Measurements from ENCODE around the gene GALNT14.

Gene GALNT14

GRCh38 chr2:30914456-30914855 is 223.8 kb downstream of the GALNT14 start:
- H3K79me1 ChIP-seq (replicated peaks; ENCODE audit: low read length, poor library complexity, severe bottlenecking), result no peaks in the 10 kb centered on the region
- H2BK15ac ChIP-seq (ENCODE audit: low read depth, poor library complexity, severe bottlenecking), result no peak overlapping the region
- H3K14ac ChIP-seq (ENCODE audit: low read length in 2 of 2), result no peak overlapping the region
- no peak overlapping the region for H3K4me2 ChIP-seq (ENCODE audit: low read length, poor library complexity, severe bottlenecking)
- H2AK5ac ChIP-seq (ENCODE audit: low read length, severe bottlenecking), result no peak overlapping the region
- no peaks in the 10 kb centered on the region for H3K9me3 ChIP-seq (ENCODE audit: control insufficient read depth, low read length)
- H2BK5ac ChIP-seq (ENCODE audit: low read depth, low read length, poor library complexity, severe bottlenecking), result no peak overlapping the region
- no peak for DNase-seq
- WGBS, result 81% methylated on average over 5 of the region's 5 CpGs
- H3K27me3 ChIP-seq (ENCODE audit: control insufficient read depth in 1 of 2, insufficient read depth in 1 of 2, low read length in 2 of 2), result peaks cover 0 to 2% of the 10 kb centered on the region in 2 experiments
- H3K4ac ChIP-seq (ENCODE audit: low read depth in 1 of 2, low read length in 2 of 2), result no peak overlapping the region
- H2BK120ac ChIP-seq (ENCODE audit: low read depth, low read length), result no peak overlapping the region
- peaks cover 0 to 55% of the 10 kb centered on the region in 2 experiments for H3K36me3 ChIP-seq (ENCODE audit: control insufficient read depth in 1 of 2, insufficient read depth in 2 of 2, low read depth in 1 of 2, low read length in 2 of 2)
- no peak overlapping the region for H2BK12ac ChIP-seq (ENCODE audit: low read length in 2 of 2)
- no peak overlapping the region for H3K4me3 ChIP-seq (ENCODE audit: insufficient read depth in 1 of 2, low read depth in 1 of 2, low read length in 2 of 2)
- no peak overlapping the region for H4K8ac ChIP-seq (ENCODE audit: low read length)
- no peak overlapping the region for H3K18ac ChIP-seq (ENCODE audit: low read depth in 1 of 2, low read length in 2 of 2)
- H3K23ac ChIP-seq (ENCODE audit: low read length in 2 of 2), result no peak overlapping the region
- no peaks in the 10 kb centered on the region for H3K4me1 ChIP-seq (ENCODE audit: control insufficient read depth, insufficient read depth, low read depth, low read length)
- no peak overlapping the region for H3K9ac ChIP-seq (ENCODE audit: low read length)
- H4K91ac ChIP-seq (ENCODE audit: low read length), result no peak overlapping the region
- H2AFZ ChIP-seq (ENCODE audit: low read depth, low read length), result no peak overlapping the region
- no peak overlapping the region for H3K27ac ChIP-seq (ENCODE audit: low read length, poor library complexity, severe bottlenecking)

- Histone ChIP-seq H3K36me3 (ENCODE audit: control insufficient read depth in 1 of 2, insufficient read depth in 2 of 2, low read depth in 1 of 2, low read length in 2 of 2) (peaks cover 0 to 35% of the 10 kb centered on the region in 2 experiments), H3K23ac (ENCODE audit: low read length in 2 of 2) (no peak overlapping the region), H2BK15ac (ENCODE audit: low read depth, poor library complexity, severe bottlenecking) (no peak overlapping the region), H3K4me1 (ENCODE audit: control insufficient read depth, insufficient read depth, low read depth, low read length) (no peaks in the 10 kb centered on the region), H4K8ac (ENCODE audit: low read length) (no peak overlapping the region), H3K27ac (ENCODE audit: low read length, poor library complexity, severe bottlenecking) (no peak overlapping the region), H3K9ac (ENCODE audit: low read length) (no peak overlapping the region), H3K14ac (ENCODE audit: low read length in 2 of 2) (no peak overlapping the region), H3K18ac (ENCODE audit: low read depth in 1 of 2, low read length in 2 of 2) (no peak overlapping the region), H3K79me1 (replicated peaks; ENCODE audit: low read length, poor library complexity, severe bottlenecking) (no peaks in the 10 kb centered on the region), H2BK5ac (ENCODE audit: low read depth, low read length, poor library complexity, severe bottlenecking) (no peak overlapping the region), H3K4me3 (ENCODE audit: insufficient read depth in 1 of 2, low read depth in 1 of 2, low read length in 2 of 2) (no peak overlapping the region), H3K4ac (ENCODE audit: low read depth in 1 of 2, low read length in 2 of 2) (no peak overlapping the region), H2AFZ (ENCODE audit: low read depth, low read length) (no peak overlapping the region), H2BK120ac (ENCODE audit: low read depth, low read length) (no peak overlapping the region), H3K9me3 (ENCODE audit: control insufficient read depth, low read length) (no peaks in the 10 kb centered on the region), H3K27me3 (ENCODE audit: control insufficient read depth in 1 of 2, insufficient read depth in 1 of 2, low read length in 2 of 2) (peaks cover 0 to 2% of the 10 kb centered on the region in 2 experiments), H2AK5ac (ENCODE audit: low read length, severe bottlenecking) (no peak overlapping the region), H2BK12ac (ENCODE audit: low read length in 2 of 2) (no peak overlapping the region), H3K4me2 (ENCODE audit: low read length, poor library complexity, severe bottlenecking) (no peak overlapping the region), H4K91ac (ENCODE audit: low read length) (no peak overlapping the region)
- no peak for DNase-seq
- 71% methylated on average over 5 of the region's 5 CpGs for WGBS
Measured at GRCh38 chr2:30912056-30912455, 226.2 kb downstream of the GALNT14 start.

- no peak overlapping the region for H3K4ac ChIP-seq (ENCODE audit: low read depth in 1 of 2, low read length in 2 of 2)
Measured at GRCh38 chr2:30911327-30911726, 226.9 kb downstream of the GALNT14 start.

GRCh38 chr2:30910686-30911085 is 227.6 kb downstream of the GALNT14 start:
- no peak for DNase-seq
- Histone ChIP-seq H3K27me3 (ENCODE audit: control insufficient read depth in 1 of 2, insufficient read depth in 1 of 2, low read length in 2 of 2) (peaks cover 0 to 2% of the 10 kb centered on the region in 2 experiments), H2BK5ac (ENCODE audit: low read depth, low read length, poor library complexity, severe bottlenecking) (no peak overlapping the region), H3K36me3 (ENCODE audit: control insufficient read depth in 1 of 2, insufficient read depth in 2 of 2, low read depth in 1 of 2, low read length in 2 of 2) (peaks cover 0 to 30% of the 10 kb centered on the region in 2 experiments), H3K27ac (ENCODE audit: low read length, poor library complexity, severe bottlenecking) (no peak overlapping the region), H3K4me3 (ENCODE audit: insufficient read depth in 1 of 2, low read depth in 1 of 2, low read length in 2 of 2) (no peak overlapping the region), H2BK12ac (ENCODE audit: low read length in 2 of 2) (no peak overlapping the region), H2BK15ac (ENCODE audit: low read depth, poor library complexity, severe bottlenecking) (no peak overlapping the region), H2AFZ (ENCODE audit: low read depth, low read length) (no peak overlapping the region), H4K91ac (ENCODE audit: low read length) (no peak overlapping the region), H3K18ac (ENCODE audit: low read depth in 1 of 2, low read length in 2 of 2) (no peak overlapping the region), H3K9me3 (ENCODE audit: control insufficient read depth, low read length) (no peaks in the 10 kb centered on the region), H3K4me1 (ENCODE audit: control insufficient read depth, insufficient read depth, low read depth, low read length) (no peaks in the 10 kb centered on the region), H3K79me1 (replicated peaks; ENCODE audit: low read length, poor library complexity, severe bottlenecking) (no peaks in the 10 kb centered on the region), H2AK5ac (ENCODE audit: low read length, severe bottlenecking) (no peak overlapping the region), H3K9ac (ENCODE audit: low read length) (no peak overlapping the region), H4K8ac (ENCODE audit: low read length) (no peak overlapping the region), H3K23ac (ENCODE audit: low read length in 2 of 2) (no peak overlapping the region), H3K4me2 (ENCODE audit: low read length, poor library complexity, severe bottlenecking) (no peak overlapping the region), H3K14ac (ENCODE audit: low read length in 2 of 2) (no peak overlapping the region), H2BK120ac (ENCODE audit: low read depth, low read length) (no peak overlapping the region), H3K4ac (ENCODE audit: low read depth in 1 of 2, low read length in 2 of 2) (no peak overlapping the region)
- WGBS, result 90% methylated on average over 7 of the region's 7 CpGs

More at GRCh38 chr2:30911327-30911726, 226.9 kb downstream of the GALNT14 start:
- no peaks in the 10 kb centered on the region for H3K4me1 ChIP-seq (ENCODE audit: control insufficient read depth, insufficient read depth, low read depth, low read length)
- H2BK12ac ChIP-seq (ENCODE audit: low read length in 2 of 2), result no peak overlapping the region
- H3K4me2 ChIP-seq (ENCODE audit: low read length, poor library complexity, severe bottlenecking), result no peak overlapping the region
- no peak overlapping the region for H3K23ac ChIP-seq (ENCODE audit: low read length in 2 of 2)
- H3K4me3 ChIP-seq (ENCODE audit: insufficient read depth in 1 of 2, low read depth in 1 of 2, low read length in 2 of 2), result no peak overlapping the region
- no peak overlapping the region for H4K91ac ChIP-seq (ENCODE audit: low read length)
- no peak overlapping the region for H4K8ac ChIP-seq (ENCODE audit: low read length)
- peaks cover 0 to 31% of the 10 kb centered on the region in 2 experiments for H3K36me3 ChIP-seq (ENCODE audit: control insufficient read depth in 1 of 2, insufficient read depth in 2 of 2, low read depth in 1 of 2, low read length in 2 of 2)
- H2BK15ac ChIP-seq (ENCODE audit: low read depth, poor library complexity, severe bottlenecking), result no peak overlapping the region
- no peak overlapping the region for H2AFZ ChIP-seq (ENCODE audit: low read depth, low read length)
- 72% methylated on average over 9 of the region's 9 CpGs for WGBS
- no peak overlapping the region for H2BK120ac ChIP-seq (ENCODE audit: low read depth, low read length)
- no peak overlapping the region for H3K27ac ChIP-seq (ENCODE audit: low read length, poor library complexity, severe bottlenecking)
- no peak for DNase-seq
- no peak overlapping the region for H3K18ac ChIP-seq (ENCODE audit: low read depth in 1 of 2, low read length in 2 of 2)
- peaks cover 0 to 2% of the 10 kb centered on the region in 2 experiments for H3K27me3 ChIP-seq (ENCODE audit: control insufficient read depth in 1 of 2, insufficient read depth in 1 of 2, low read length in 2 of 2)
- H3K9ac ChIP-seq (ENCODE audit: low read length), result no peak overlapping the region
- H2BK5ac ChIP-seq (ENCODE audit: low read depth, low read length, poor library complexity, severe bottlenecking), result no peak overlapping the region
- H3K9me3 ChIP-seq (ENCODE audit: control insufficient read depth, low read length), result no peaks in the 10 kb centered on the region
- no peak overlapping the region for H2AK5ac ChIP-seq (ENCODE audit: low read length, severe bottlenecking)
- no peak overlapping the region for H3K14ac ChIP-seq (ENCODE audit: low read length in 2 of 2)
- no peaks in the 10 kb centered on the region for H3K79me1 ChIP-seq (replicated peaks; ENCODE audit: low read length, poor library complexity, severe bottlenecking)

Data from mesenchymal stem cell (in vitro differentiated cells and primary cell).